Astrocyte (in vitro differentiated cells and primary cell): ENCODE measurements around the gene CFTR. TPM values are rescaled to one million over a fixed set of nuclear protein-coding genes. Genes with fewer than 3 reads are reported as not detected.

Experiments used
- DNase-seq: peaks from one replicate; pipeline ENCODE4 v3.0.0-alpha.2; 2010; ENCODE audit warnings: low read depth
- FAIRE-seq: peaks from 2 replicates; lab custom pipeline; 2011; peaks lifted over from hg19 to GRCh38; lab: Jason Lieb, UNC
- H2AFZ ChIP-seq: 2 replicates; pipeline ENCODE4 v1.6.0; 2012; ENCODE audit warnings: low read depth, low read length, inconsistent platforms
- H3K27ac ChIP-seq: 2 replicates; pipeline ENCODE4 v1.5.1; 2011; ENCODE audit warnings: low read depth, low read length, inconsistent platforms
- H3K27me3 ChIP-seq: 2 replicates; pipeline ENCODE4 v1.6.0; 2011; ENCODE audit warnings: low read length, inconsistent platforms; ENCODE audit not compliant: insufficient read depth
- H3K36me3 ChIP-seq: 2 replicates; pipeline ENCODE4 v1.5.1; 2011; ENCODE audit warnings: low read length, inconsistent platforms; ENCODE audit not compliant: insufficient read depth
- H3K4me1 ChIP-seq: 2 replicates; pipeline ENCODE4 v1.5.1; 2011; ENCODE audit warnings: low read length, inconsistent platforms; ENCODE audit not compliant: insufficient read depth
- H3K4me2 ChIP-seq: 2 replicates; pipeline ENCODE4 v1.6.0; 2012; ENCODE audit warnings: low read length, inconsistent platforms
- H3K4me3 ChIP-seq: 2 replicates; pipeline ENCODE4 v1.5.1; 2011; ENCODE audit warnings: low read depth, mild to moderate bottlenecking, low read length, inconsistent platforms; ENCODE audit not compliant: insufficient read depth
- H3K79me2 ChIP-seq: 2 replicates; pipeline ENCODE4 v1.6.0; 2012; ENCODE audit warnings: mild to moderate bottlenecking, low read length, inconsistent platforms; ENCODE audit not compliant: insufficient read depth
- H3K9ac ChIP-seq: 2 replicates; pipeline ENCODE4 v1.6.0; 2012; ENCODE audit warnings: mild to moderate bottlenecking, low read length, inconsistent platforms
- H3K9me3 ChIP-seq: 2 replicates; pipeline ENCODE4 v1.5.1; 2012; ENCODE audit warnings: low read depth, mild to moderate bottlenecking, low read length, inconsistent platforms; ENCODE audit not compliant: insufficient read depth
- H4K20me1 ChIP-seq: 2 replicates; pipeline ENCODE4 v1.6.0; 2012; ENCODE audit warnings: low read length, inconsistent platforms; ENCODE audit not compliant: insufficient read depth
- H3K27ac Mint-ChIP-seq: one replicate; pipeline ENCODE4 v1.8.0; 2021; ENCODE audit warnings: mild to moderate bottlenecking, mixed read lengths; ENCODE audit not compliant: unreplicated experiment
- H3K27me3 Mint-ChIP-seq: one replicate; pipeline ENCODE4 v1.8.0; 2021; ENCODE audit warnings: low read depth, mixed read lengths; ENCODE audit not compliant: unreplicated experiment
- H3K36me3 Mint-ChIP-seq: one replicate; pipeline ENCODE4 v1.8.0; 2021; ENCODE audit warnings: low read depth, mixed read lengths; ENCODE audit not compliant: unreplicated experiment
- H3K4me1 Mint-ChIP-seq: one replicate; pipeline ENCODE4 v1.8.0; 2021; ENCODE audit warnings: low read depth, mixed read lengths; ENCODE audit not compliant: unreplicated experiment
- H3K4me3 Mint-ChIP-seq: one replicate; pipeline ENCODE4 v1.8.0; 2021; ENCODE audit warnings: mild to moderate bottlenecking, moderate library complexity, mixed read lengths; ENCODE audit not compliant: unreplicated experiment
- H3K9me3 Mint-ChIP-seq: one replicate; pipeline ENCODE4 v1.8.0; 2021; ENCODE audit warnings: mild to moderate bottlenecking, mixed read lengths; ENCODE audit not compliant: unreplicated experiment
- CTCF ChIP-seq: IDR thresholded peaks from 2 replicates; pipeline ENCODE4 v1.5.1; 2011; ENCODE audit warnings: low read depth, mild to moderate bottlenecking, inconsistent platforms, low read length, moderate library complexity; ENCODE audit not compliant: insufficient read depth
- EZH2 ChIP-seq: IDR thresholded peaks from 2 replicates; pipeline ENCODE4 v1.6.1; 2012; ENCODE audit warnings: mild to moderate bottlenecking, low read length, inconsistent platforms; ENCODE audit not compliant: insufficient read depth
- total RNA-seq: library from RNA; stranded (reverse); gene quantifications from 2 replicates; pipeline ENCODE4 v1.2.1, GENCODE V29; 2021

CFTR gene
- total RNA-seq, 1 donor from 2014 or later, result 2.5 TPM

GRCh38 chr7:117711556-117711955, 231.7 kb downstream of the CFTR start:
- no peaks in the 10 kb centered on the region for H3K9me3 Mint-ChIP-seq
- no peak for FAIRE-seq
- H3K9me3 ChIP-seq, result no peaks in the 10 kb centered on the region

GRCh38 chr7:117715784-117716445, 236.1 kb downstream of the CFTR start:
- no peaks in the 10 kb centered on the region for H3K36me3 ChIP-seq
- DNase-seq, result peak; percentile 32

More at GRCh38 chr7:117711556-117711955, 231.7 kb downstream of the CFTR start:
- Histone ChIP-seq H3K27me3 (no peaks in the 10 kb centered on the region), H3K9ac (no peak overlapping the region), H3K4me2 (no peak overlapping the region), H3K4me3 (no peak overlapping the region), H3K27ac (no peak overlapping the region), H2AFZ (no peak overlapping the region), H3K79me2 (no peaks in the 10 kb centered on the region), H3K4me1 (no peaks in the 10 kb centered on the region), H4K20me1 (no peaks in the 10 kb centered on the region), H3K36me3 (no peaks in the 10 kb centered on the region)
- no peak for DNase-seq
- H3K4me3 Mint-ChIP-seq, result no peak overlapping the region
- H3K27me3 Mint-ChIP-seq, result no peaks in the 10 kb centered on the region
- H3K4me1 Mint-ChIP-seq, result no peaks in the 10 kb centered on the region
- H3K27ac Mint-ChIP-seq, result no peak overlapping the region
- TF ChIP-seq CTCF, result no peak
- TF ChIP-seq EZH2, result no peak
- H3K36me3 Mint-ChIP-seq, result no peaks in the 10 kb centered on the region

More at GRCh38 chr7:117715784-117716445, 236.1 kb downstream of the CFTR start:
- Mint-ChIP-seq H3K27me3 (no peaks in the 10 kb centered on the region), H3K9me3 (no peaks in the 10 kb centered on the region), H3K4me3 (no peak overlapping the region), H3K27ac (no peak overlapping the region), H3K4me1 (peaks cover 9% of the 10 kb centered on the region), H3K36me3 (no peaks in the 10 kb centered on the region)
- H3K27me3 ChIP-seq, result no peaks in the 10 kb centered on the region
- H3K4me1 ChIP-seq, result no peaks in the 10 kb centered on the region
- FAIRE-seq, result peak; percentile 59
- H3K4me3 ChIP-seq, result no peak overlapping the region
- no peak overlapping the region for H2AFZ ChIP-seq
- H3K9me3 ChIP-seq, result no peaks in the 10 kb centered on the region
- H3K27ac ChIP-seq, result no peak overlapping the region
- no peaks in the 10 kb centered on the region for H3K79me2 ChIP-seq
- TF ChIP-seq EZH2, result no peak
- peak; percentile 47 for TF ChIP-seq CTCF
- no peak overlapping the region for H3K9ac ChIP-seq
- H3K4me2 ChIP-seq, result no peak overlapping the region
- no peaks in the 10 kb centered on the region for H4K20me1 ChIP-seq
